Liver (tissue), 9 donors: ENCODE results near the gene CLPTM1. TPM values are rescaled to one million over a fixed set of nuclear protein-coding genes. Genes with fewer than 3 reads are reported as not detected.
"Not testable (repeated sequence)": the region's sequence is repeated elsewhere in the genome, so short reads cannot be mapped to it uniquely, and the experiment has no call there.

Experiments
- DNase-seq: peaks from one replicate; pipeline ENCODE4 v3.0.0-alpha.2; 2017; ENCODE audit warnings: low spot score
- H3K27ac ChIP-seq, 2 donors: one replicate each; pipeline ENCODE4 v1.7.0; 2013; ENCODE audit warnings: inconsistent platforms in 2 of 2, low read length in 2 of 2, control low read depth in 1 of 2, low read depth in 1 of 2, mild to moderate bottlenecking in 1 of 2
- H3K27me3 ChIP-seq, 4 donors: one replicate each; pipeline versions ENCODE4 v1.6.1 to v1.7.0; 2013; ENCODE audit warnings: low read length in 3 of 4, inconsistent platforms in 1 of 4, mild to moderate bottlenecking in 1 of 4, moderate library complexity in 1 of 4; ENCODE audit not compliant: control insufficient read depth in 4 of 4, insufficient read depth in 4 of 4
- H3K36me3 ChIP-seq, 4 donors: one replicate each; pipeline versions ENCODE4 v1.6.1 to v1.7.0; 2013; ENCODE audit warnings: low read length in 3 of 4, mild to moderate bottlenecking in 3 of 4, low read depth in 1 of 4, moderate library complexity in 1 of 4; ENCODE audit not compliant: control insufficient read depth in 4 of 4, insufficient read depth in 3 of 4
- H3K4me1 ChIP-seq, 4 donors: one replicate each; pipeline versions ENCODE4 v1.6.1 to v1.7.0; 2013; ENCODE audit warnings: low read length in 3 of 4, mild to moderate bottlenecking in 3 of 4, moderate library complexity in 1 of 4; ENCODE audit not compliant: control insufficient read depth in 4 of 4, insufficient read depth in 4 of 4
- H3K4me3 ChIP-seq, 3 donors: one replicate each; pipeline versions ENCODE4 v1.6.1 to v1.7.0; 2013; ENCODE audit warnings: low read length in 3 of 3, control low read depth in 1 of 3, low read depth in 1 of 3, mild to moderate bottlenecking in 1 of 3
- H3K9ac ChIP-seq, 2 donors: one replicate each; pipeline ENCODE4 v1.7.0; 2013; ENCODE audit warnings: low read length in 2 of 2, mild to moderate bottlenecking in 2 of 2, moderate library complexity in 2 of 2, control low read depth in 1 of 2, low read depth in 1 of 2
- H3K9me3 ChIP-seq, 4 donors: one replicate each; pipeline versions ENCODE4 v1.6.1 to v1.7.0; 2013; ENCODE audit warnings: low read length in 3 of 4; ENCODE audit not compliant: control insufficient read depth in 4 of 4
- ATF3 ChIP-seq: IDR thresholded peaks from 2 replicates; pipeline ENCODE4 v1.6.1; 2016; ENCODE audit warnings: antibody characterized with exemption
- CTCF ChIP-seq: fragments of 150-350 bp; IDR thresholded peaks from 2 replicates; pipeline ENCODE4 v1.5.1; 2017; ENCODE audit warnings: improper control_type of control experiment, low read depth, low read length; ENCODE audit not compliant: missing input control
- EGR1 ChIP-seq, 2 donors: IDR thresholded peaks; 2 replicates each; pipeline ENCODE4 v1.6.1; 2016 to 2018; ENCODE audit warnings: antibody characterized with exemption in 2 of 2, low read depth in 2 of 2
- FOXA1 ChIP-seq: IDR thresholded peaks from 2 replicates; pipeline ENCODE4 v1.6.1; 2016; ENCODE audit warnings: antibody characterized with exemption
- FOXA2 ChIP-seq: IDR thresholded peaks from 2 replicates; pipeline ENCODE4 v1.6.1; 2016; ENCODE audit warnings: antibody characterized with exemption
- GABPA ChIP-seq, 2 donors: IDR thresholded peaks in 1 of 2; conservative IDR thresholded peaks in 1 of 2; 2 replicates each; pipeline ENCODE4 v1.6.1; 2016; ENCODE audit warnings: antibody characterized with exemption in 2 of 2, mild to moderate bottlenecking in 1 of 2, moderate library complexity in 1 of 2
- HNF4A ChIP-seq, 2 donors: conservative IDR thresholded peaks; 2 replicates each; pipeline ENCODE4 v1.6.1; 2016; ENCODE audit warnings: antibody characterized with exemption in 2 of 2, mild to moderate bottlenecking in 2 of 2
- HNF4G ChIP-seq: IDR thresholded peaks from 2 replicates; pipeline ENCODE4 v1.6.1; 2016; ENCODE audit warnings: antibody characterized with exemption
- JUND ChIP-seq, 2 donors: IDR thresholded peaks; 2 replicates each; pipeline ENCODE4 v1.6.1; 2016; ENCODE audit warnings: antibody characterized with exemption in 2 of 2
- MAX ChIP-seq: IDR thresholded peaks from 2 replicates; pipeline ENCODE4 v1.6.1; 2016; ENCODE audit warnings: antibody characterized with exemption
- NR2F2 ChIP-seq: IDR thresholded peaks from 2 replicates; pipeline ENCODE4 v1.6.1; 2016; ENCODE audit warnings: antibody characterized with exemption
- RAD21 ChIP-seq, 2 donors: IDR thresholded peaks; 2 replicates each; pipeline ENCODE4 v1.6.1; 2016; ENCODE audit warnings: antibody characterized with exemption in 2 of 2, mild to moderate bottlenecking in 2 of 2
- REST ChIP-seq: IDR thresholded peaks from 2 replicates; pipeline ENCODE4 v1.6.1; 2016; ENCODE audit warnings: antibody characterized with exemption, mild to moderate bottlenecking
- RXRA ChIP-seq, 2 donors: IDR thresholded peaks; 2 replicates each; pipeline ENCODE4 v1.6.1; 2017 to 2018; ENCODE audit warnings: antibody characterized with exemption in 2 of 2, mild to moderate bottlenecking in 1 of 2
- SP1 ChIP-seq: IDR thresholded peaks from 2 replicates; pipeline ENCODE4 v1.6.1; 2018; ENCODE audit warnings: antibody characterized with exemption, mild to moderate bottlenecking
- TAF1 ChIP-seq: conservative IDR thresholded peaks from 2 replicates; pipeline ENCODE4 v1.6.1; 2016; ENCODE audit warnings: antibody characterized with exemption, mild to moderate bottlenecking
- YY1 ChIP-seq: IDR thresholded peaks from 2 replicates; pipeline ENCODE4 v1.6.1; 2016; ENCODE audit warnings: antibody characterized with exemption, mild to moderate bottlenecking
- WGBS: extraction: QIAGEN DNeasy Blood & Tissue Kit; methylation state at CpG from one replicate; pipeline ENCODE4 v1.1.7; 2013; 5-methylcytosine and 5-hydroxymethylcytosine counted together
- polyA plus RNA-seq, 2 donors: library from polyadenylated mRNA; stranded (reverse) in 1 of 2; unstranded in 1 of 2; fragments of 200-250 nt in 1 of 2; fragments of >200 nt in 1 of 2; fragmentation: Nextera tagmentation in 1 of 2; extraction: Ambion mirVana in 1 of 2; gene quantifications; one replicate each; pipeline versions ENCODE4 v1.2.1 to v1.2.3, GENCODE V29; 2013 to 2015
- total RNA-seq, 2 donors: library from RNA; depleted of rRNA; stranded (reverse); fragments of >200 nt; gene quantifications; one replicate each; pipeline ENCODE4 v1.2.3, GENCODE V29; 2014
- TF ChIP-seq, protein P1 (sequence below): IDR thresholded peaks from 2 replicates; pipeline ENCODE4 v1.6.1; 2016; ENCODE audit warnings: antibody characterized with exemption
- donor health status: healthy.
- donor health status: healthy.
- donor health status: healthy.
- donor health status: healthy.
- donor health status: healthy.

Gene CLPTM1
- total and polyA plus RNA-seq, 4 donors: 35.8 to 94.5 (median 51.5) TPM

- Histone ChIP-seq H3K4me3 (peak within 1 kb of the TSS; percentile 54 to 80 (median 71)), H3K27ac (peak within 1 kb of the TSS; percentile 90 to 93), H3K4me1 (peaks cover 5 to 50% (median 32%) of the 10 kb centered on the region in 4 donors), H3K9ac (peak within 1 kb of the TSS; percentile 62 to 91)
- H3K27me3 ChIP-seq, H3K9me3 ChIP-seq, H3K36me3 ChIP-seq: not testable (repeated sequence)
- peak; percentile 85 for DNase-seq
- 4% methylated on average over 28 of the region's 28 CpGs for WGBS
- TF ChIP-seq SP1 (peak; percentile 52), RXRA (IDR thresholded peaks at IDR 0.05) (peak; percentile 75 to 76), TAF1 (peak; percentile 66), REST (peak; percentile 79), HNF4A (conservative IDR thresholded peaks at IDR 0.05) (peak in 1 of 2 donors; percentile 40), RAD21 (IDR thresholded peaks at IDR 0.05) (peak in 1 of 2 donors; percentile 36), EGR1 (IDR thresholded peaks at IDR 0.05; ENCODE audit: low read depth in 2 of 2) (peak; percentile 79 to 93)
Observed at GRCh38 chr19:44914433-44915206, 40.6 kb upstream of the CLPTM1 start, which contains the start of gene APOC1. Gene APOC1 (plus strand): TSS chr19:44914608. CDS start chr19:44914892, 284 bp downstream.

DNA sequence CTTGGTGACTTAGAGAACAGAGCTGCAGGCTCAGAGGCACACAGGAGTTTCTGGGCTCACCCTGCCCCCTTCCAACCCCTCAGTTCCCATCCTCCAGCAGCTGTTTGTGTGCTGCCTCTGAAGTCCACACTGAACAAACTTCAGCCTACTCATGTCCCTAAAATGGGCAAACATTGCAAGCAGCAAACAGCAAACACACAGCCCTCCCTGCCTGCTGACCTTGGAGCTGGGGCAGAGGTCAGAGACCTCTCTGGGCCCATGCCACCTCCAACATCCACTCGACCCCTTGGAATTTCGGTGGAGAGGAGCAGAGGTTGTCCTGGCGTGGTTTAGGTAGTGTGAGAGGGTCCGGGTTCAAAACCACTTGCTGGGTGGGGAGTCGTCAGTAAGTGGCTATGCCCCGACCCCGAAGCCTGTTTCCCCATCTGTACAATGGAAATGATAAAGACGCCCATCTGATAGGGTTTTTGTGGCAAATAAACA is 30.9 kb upstream of the CLPTM1 start:
- TF ChIP-seq TAF1 (peak; percentile 67), NR2F2 (peak; percentile 95), HNF4G (peak; percentile 78), RXRA (IDR thresholded peaks at IDR 0.05) (peak; percentile 99), RAD21 (IDR thresholded peaks at IDR 0.05) (peak; percentile 60 to 76), ATF3 (peak; percentile 66), MAX (peak; percentile 94), FOXA1 (peak; percentile 86), JUND (IDR thresholded peaks at IDR 0.05) (peak; percentile 74 to 89), SP1 (peak; percentile 99), REST (peak; percentile 88), EGR1 (IDR thresholded peaks at IDR 0.05; ENCODE audit: low read depth in 2 of 2) (peak; percentile 58 to 73), HNF4A (conservative IDR thresholded peaks at IDR 0.05) (peak; percentile 94 to 95), YY1 (peak; percentile 71), FOXA2 (peak; percentile 79), CTCF (no peak), GABPA (IDR thresholded peaks at IDR 0.05 in 1 of 2, conservative IDR thresholded peaks at IDR 0.05 in 1 of 2) (no peak)
- TF ChIP-seq, protein P1, sequence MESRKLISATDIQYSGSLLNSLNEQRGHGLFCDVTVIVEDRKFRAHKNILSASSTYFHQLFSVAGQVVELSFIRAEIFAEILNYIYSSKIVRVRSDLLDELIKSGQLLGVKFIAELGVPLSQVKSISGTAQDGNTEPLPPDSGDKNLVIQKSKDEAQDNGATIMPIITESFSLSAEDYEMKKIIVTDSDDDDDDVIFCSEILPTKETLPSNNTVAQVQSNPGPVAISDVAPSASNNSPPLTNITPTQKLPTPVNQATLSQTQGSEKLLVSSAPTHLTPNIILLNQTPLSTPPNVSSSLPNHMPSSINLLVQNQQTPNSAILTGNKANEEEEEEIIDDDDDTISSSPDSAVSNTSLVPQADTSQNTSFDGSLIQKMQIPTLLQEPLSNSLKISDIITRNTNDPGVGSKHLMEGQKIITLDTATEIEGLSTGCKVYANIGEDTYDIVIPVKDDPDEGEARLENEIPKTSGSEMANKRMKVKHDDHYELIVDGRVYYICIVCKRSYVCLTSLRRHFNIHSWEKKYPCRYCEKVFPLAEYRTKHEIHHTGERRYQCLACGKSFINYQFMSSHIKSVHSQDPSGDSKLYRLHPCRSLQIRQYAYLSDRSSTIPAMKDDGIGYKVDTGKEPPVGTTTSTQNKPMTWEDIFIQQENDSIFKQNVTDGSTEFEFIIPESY: peak; percentile 90
- Histone ChIP-seq H3K9me3 (no peaks in the 10 kb centered on the region), H3K27me3 (no peaks in the 10 kb centered on the region), H3K27ac (peak overlapping the region; percentile 94 to 95), H3K9ac (peak overlapping the region in 1 of 2 donors; percentile 38), H3K36me3 (peaks cover 0 to 1% (median 0%) of the 10 kb centered on the region in 4 donors), H3K4me1 (peaks cover 22 to 53% (median 39%) of the 10 kb centered on the region in 4 donors), H3K4me3 (no peak overlapping the region)
- DNase-seq: peak; percentile 62
- WGBS: 28% methylated on average over 8 of the region's 8 CpGs
